RWPE2 (cell line): ENCODE data around the gene SLC4A7.
"Not testable (repeated sequence)": the region's sequence is repeated elsewhere in the genome, so short reads cannot be mapped to it uniquely, and the experiment has no call there.

Experiments
- ATAC-seq: fragments of 200-7000 bp; cut with Tn5 transposase; 3 replicates; pipeline ENCODE4 v1.9.1; 2021; ENCODE audit warnings: low read depth
- DNase-seq: peaks from one replicate; pipeline ENCODE4 v3.0.0-alpha.2; 2020; ENCODE audit warnings: low spot score
- H3K27ac ChIP-seq: fragments of 450-650 bp; 2 replicates; pipeline ENCODE4 v1.5.1; 2017; ENCODE audit warnings: mild to moderate bottlenecking; ENCODE audit not compliant: poor library complexity, severe bottlenecking
- H3K27me3 ChIP-seq: fragments of 250-450 bp; sonication (Bioruptor Pico); 2 replicates; pipeline ENCODE4 v1.5.1; 2021; ENCODE audit warnings: mild to moderate bottlenecking, moderate library complexity; ENCODE audit not compliant: insufficient read depth, poor library complexity, severe bottlenecking
- H3K36me3 ChIP-seq: fragments of 250-450 bp; sonication (Bioruptor Pico); 2 replicates; pipeline ENCODE4 v1.5.1; 2020; ENCODE audit warnings: low read depth, mild to moderate bottlenecking, moderate library complexity
- H3K4me1 ChIP-seq: fragments of 250-450 bp; sonication (Bioruptor Pico); 2 replicates; pipeline ENCODE4 v1.5.1; 2021; ENCODE audit warnings: mild to moderate bottlenecking, moderate library complexity; ENCODE audit not compliant: insufficient read depth, poor library complexity, severe bottlenecking
- H3K4me3 ChIP-seq: fragments of 250-450 bp; sonication (Bioruptor Pico); 2 replicates; pipeline ENCODE4 v1.5.1; 2021; ENCODE audit warnings: mild to moderate bottlenecking, moderate library complexity; ENCODE audit not compliant: severe bottlenecking
- H3K9me3 ChIP-seq: fragments of 250-450 bp; sonication (Bioruptor Pico); 2 replicates; pipeline ENCODE4 v1.5.1; 2021; ENCODE audit warnings: mild to moderate bottlenecking, moderate library complexity; ENCODE audit not compliant: severe bottlenecking
- TF ChIP-seq, protein P1 (sequence below): fragments of 450-650 bp; IDR thresholded peaks from one replicate; pipeline ENCODE4 v1.5.1; 2017; ENCODE audit warnings: mild to moderate bottlenecking, moderate library complexity; ENCODE audit not compliant: poor library complexity, severe bottlenecking

The SLC4A7 gene

DNA sequence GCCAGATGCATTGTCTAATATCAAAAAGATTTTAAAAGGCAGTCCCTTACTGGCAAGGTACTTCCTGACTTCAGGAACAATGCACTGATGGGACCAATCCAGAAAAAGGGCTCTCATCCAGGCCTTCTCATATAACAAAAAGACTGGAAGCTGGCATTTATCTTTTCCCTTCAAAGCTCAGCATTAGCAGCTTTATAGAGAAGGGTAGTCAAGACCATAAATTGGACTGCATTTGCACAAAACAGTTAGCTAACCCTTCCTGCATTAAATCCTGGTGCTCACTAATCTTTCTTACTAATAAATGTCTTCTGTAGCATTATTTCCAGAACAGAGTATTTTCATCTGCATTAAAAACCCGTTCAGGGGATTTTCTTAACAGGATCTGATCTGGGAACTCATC is 69.0 kb downstream of the SLC4A7 start:
- Histone ChIP-seq H3K9me3 (no peaks in the 10 kb centered on the region), H3K36me3 (peaks cover 87% of the 10 kb centered on the region), H3K4me3 (no peak overlapping the region), H3K27me3 (no peaks in the 10 kb centered on the region), H3K4me1 (no peaks in the 10 kb centered on the region), H3K27ac (no peak overlapping the region)
- ATAC-seq = no peak
- TF ChIP-seq, protein P1, sequence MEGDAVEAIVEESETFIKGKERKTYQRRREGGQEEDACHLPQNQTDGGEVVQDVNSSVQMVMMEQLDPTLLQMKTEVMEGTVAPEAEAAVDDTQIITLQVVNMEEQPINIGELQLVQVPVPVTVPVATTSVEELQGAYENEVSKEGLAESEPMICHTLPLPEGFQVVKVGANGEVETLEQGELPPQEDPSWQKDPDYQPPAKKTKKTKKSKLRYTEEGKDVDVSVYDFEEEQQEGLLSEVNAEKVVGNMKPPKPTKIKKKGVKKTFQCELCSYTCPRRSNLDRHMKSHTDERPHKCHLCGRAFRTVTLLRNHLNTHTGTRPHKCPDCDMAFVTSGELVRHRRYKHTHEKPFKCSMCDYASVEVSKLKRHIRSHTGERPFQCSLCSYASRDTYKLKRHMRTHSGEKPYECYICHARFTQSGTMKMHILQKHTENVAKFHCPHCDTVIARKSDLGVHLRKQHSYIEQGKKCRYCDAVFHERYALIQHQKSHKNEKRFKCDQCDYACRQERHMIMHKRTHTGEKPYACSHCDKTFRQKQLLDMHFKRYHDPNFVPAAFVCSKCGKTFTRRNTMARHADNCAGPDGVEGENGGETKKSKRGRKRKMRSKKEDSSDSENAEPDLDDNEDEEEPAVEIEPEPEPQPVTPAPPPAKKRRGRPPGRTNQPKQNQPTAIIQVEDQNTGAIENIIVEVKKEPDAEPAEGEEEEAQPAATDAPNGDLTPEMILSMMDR = no peak
- DNase-seq = no peak

DNA sequence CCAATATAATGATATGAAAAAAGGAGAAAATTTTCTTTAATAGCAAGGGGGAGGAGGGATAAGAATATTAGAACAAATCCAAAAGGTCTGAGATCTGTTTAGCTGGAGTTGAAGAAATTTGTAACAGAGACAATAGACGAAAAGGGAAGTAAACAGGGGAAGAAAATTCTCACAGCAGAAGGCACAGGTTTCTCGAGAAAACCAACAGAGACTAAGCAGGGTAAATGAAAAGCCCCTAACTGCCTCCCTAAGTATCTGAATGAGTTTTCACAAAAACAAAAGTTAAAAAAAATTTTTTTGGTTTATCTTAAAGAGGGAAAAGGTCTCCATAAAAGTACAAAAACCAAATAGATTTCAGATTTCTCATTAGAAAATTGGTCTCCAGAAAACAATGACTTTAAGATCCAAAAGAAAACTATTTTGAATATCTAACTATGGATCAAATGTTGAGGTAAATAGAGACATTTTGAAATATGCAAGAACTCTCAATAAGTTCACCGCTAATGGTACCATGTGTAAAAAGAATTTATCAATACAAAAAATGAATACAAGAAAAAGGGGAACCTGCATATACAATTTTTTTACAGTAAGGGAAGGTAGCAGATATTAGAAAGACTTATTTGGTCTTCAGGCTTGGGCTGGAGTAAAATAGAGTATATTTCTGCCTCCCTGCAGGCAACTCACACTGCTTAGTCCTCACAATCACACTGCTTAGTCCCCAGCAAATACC is 91.1 kb downstream of the SLC4A7 start:
- H3K27ac ChIP-seq = no peak overlapping the region
- TF ChIP-seq, protein P1 = no peak
- H3K4me1 ChIP-seq = no peaks in the 10 kb centered on the region
- H3K9me3 ChIP-seq = no peaks in the 10 kb centered on the region
- DNase-seq = no peak
- no peak for ATAC-seq
- H3K36me3 ChIP-seq = peaks cover 96% of the 10 kb centered on the region
- no peaks in the 10 kb centered on the region for H3K27me3 ChIP-seq
- H3K4me3 ChIP-seq = no peak overlapping the region

DNA sequence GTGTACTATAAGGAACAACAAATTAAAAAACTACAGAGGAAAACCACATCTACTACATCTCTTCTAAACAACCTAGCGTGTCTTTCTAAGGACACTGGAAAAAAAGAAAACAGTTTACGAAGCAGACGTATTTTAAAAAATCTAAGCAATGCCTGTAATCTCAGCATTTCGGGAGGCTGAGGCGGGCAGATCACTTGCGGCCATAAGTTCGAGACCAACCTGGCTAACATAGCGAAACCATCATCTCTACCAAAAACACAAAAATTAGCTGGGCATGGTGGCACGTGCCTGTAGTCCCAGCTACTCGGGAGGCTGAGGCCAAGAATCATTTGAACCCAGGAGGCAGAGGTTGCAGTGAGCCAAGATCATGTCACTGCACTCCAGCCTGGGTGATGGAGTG is 91.8 kb downstream of the SLC4A7 start:
- DNase-seq, H3K4me1 ChIP-seq, H3K27me3 ChIP-seq, H3K4me3 ChIP-seq, H3K27ac ChIP-seq, ATAC-seq, H3K9me3 ChIP-seq: not testable (repeated sequence)
- H3K36me3 ChIP-seq = peaks cover 95% of the 10 kb centered on the region

DNA sequence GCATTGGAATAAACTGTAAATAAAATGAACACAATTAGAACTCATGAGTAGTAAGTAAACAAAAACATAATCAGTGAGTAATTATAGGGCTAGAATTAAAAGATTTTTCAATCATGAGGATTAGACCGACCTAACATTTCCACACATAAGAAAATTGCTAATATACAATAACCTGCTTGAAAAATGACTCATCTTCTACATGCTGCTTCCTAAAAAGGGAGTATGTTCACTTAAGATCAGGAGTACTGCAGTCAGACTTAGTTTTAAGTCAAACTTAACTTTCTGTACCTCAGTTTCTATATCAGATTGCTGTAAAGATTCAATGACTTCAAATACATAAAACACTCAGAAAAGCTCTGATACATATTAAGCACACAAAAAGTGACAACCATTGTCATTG is 92.4 kb downstream of the SLC4A7 start:
- ATAC-seq (0 out of 3 replicates have a peak, but pooled peaks have one; percentile 31), DNase-seq (no peak)
- TF ChIP-seq, protein P1 = no peak
- Histone ChIP-seq H3K27ac (no peak overlapping the region), H3K27me3 (no peaks in the 10 kb centered on the region), H3K9me3 (no peaks in the 10 kb centered on the region), H3K4me1 (no peaks in the 10 kb centered on the region), H3K4me3 (no peak overlapping the region), H3K36me3 (peaks cover 92% of the 10 kb centered on the region)

DNA sequence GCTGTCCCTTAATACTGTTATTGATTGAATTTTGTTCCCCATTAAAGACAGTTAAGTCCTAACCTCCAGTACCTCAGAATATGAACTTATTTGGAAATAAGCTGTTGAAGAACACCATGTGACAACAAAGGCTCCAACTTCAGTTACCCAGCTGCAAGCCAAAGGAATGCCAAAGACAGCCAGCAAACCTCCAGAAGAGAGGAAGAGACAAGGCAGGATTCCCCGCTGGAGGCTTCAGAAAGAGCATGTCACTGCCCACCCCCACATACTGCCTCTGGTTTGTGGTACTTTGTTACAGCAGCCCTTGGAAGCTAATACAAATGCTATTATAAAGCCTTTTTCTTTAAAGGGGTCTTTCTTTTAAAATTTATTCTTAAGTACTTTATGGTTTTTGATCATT is 96.6 kb downstream of the SLC4A7 start:
- TF ChIP-seq, protein P1 = no peak
- ATAC-seq (no peak), DNase-seq (no peak)
- Histone ChIP-seq H3K36me3 (peaks cover 92% of the 10 kb centered on the region), H3K4me3 (no peak overlapping the region), H3K27me3 (no peaks in the 10 kb centered on the region), H3K27ac (no peak overlapping the region), H3K4me1 (no peaks in the 10 kb centered on the region), H3K9me3 (no peaks in the 10 kb centered on the region)
